Liver (tissue), 9 donors: ENCODE measurements around the gene UBE2U. TPM values are rescaled to one million over a fixed set of nuclear protein-coding genes. Genes with fewer than 3 reads are reported as not detected.

ENCODE experiments used
- DNase-seq: peaks from one replicate; pipeline ENCODE4 v3.0.0-alpha.2; 2017; ENCODE audit warnings: low spot score
- H3K27ac ChIP-seq, 2 donors: one replicate each; pipeline ENCODE4 v1.7.0; 2013; ENCODE audit warnings: inconsistent platforms in 2 of 2, low read length in 2 of 2, control low read depth in 1 of 2, low read depth in 1 of 2, mild to moderate bottlenecking in 1 of 2
- H3K27me3 ChIP-seq, 4 donors: one replicate each; pipeline versions ENCODE4 v1.6.1 to v1.7.0; 2013; ENCODE audit warnings: low read length in 3 of 4, inconsistent platforms in 1 of 4, mild to moderate bottlenecking in 1 of 4, moderate library complexity in 1 of 4; ENCODE audit not compliant: control insufficient read depth in 4 of 4, insufficient read depth in 4 of 4
- H3K36me3 ChIP-seq, 4 donors: one replicate each; pipeline versions ENCODE4 v1.6.1 to v1.7.0; 2013; ENCODE audit warnings: low read length in 3 of 4, mild to moderate bottlenecking in 3 of 4, low read depth in 1 of 4, moderate library complexity in 1 of 4; ENCODE audit not compliant: control insufficient read depth in 4 of 4, insufficient read depth in 3 of 4
- H3K4me1 ChIP-seq, 4 donors: one replicate each; pipeline versions ENCODE4 v1.6.1 to v1.7.0; 2013; ENCODE audit warnings: low read length in 3 of 4, mild to moderate bottlenecking in 3 of 4, moderate library complexity in 1 of 4; ENCODE audit not compliant: control insufficient read depth in 4 of 4, insufficient read depth in 4 of 4
- H3K4me3 ChIP-seq, 3 donors: one replicate each; pipeline versions ENCODE4 v1.6.1 to v1.7.0; 2013; ENCODE audit warnings: low read length in 3 of 3, control low read depth in 1 of 3, low read depth in 1 of 3, mild to moderate bottlenecking in 1 of 3
- H3K9ac ChIP-seq, 2 donors: one replicate each; pipeline ENCODE4 v1.7.0; 2013; ENCODE audit warnings: low read length in 2 of 2, mild to moderate bottlenecking in 2 of 2, moderate library complexity in 2 of 2, control low read depth in 1 of 2, low read depth in 1 of 2
- H3K9me3 ChIP-seq, 4 donors: one replicate each; pipeline versions ENCODE4 v1.6.1 to v1.7.0; 2013; ENCODE audit warnings: low read length in 3 of 4; ENCODE audit not compliant: control insufficient read depth in 4 of 4
- EGR1 ChIP-seq, 2 donors: IDR thresholded peaks; 2 replicates each; pipeline ENCODE4 v1.6.1; 2016 to 2018; ENCODE audit warnings: antibody characterized with exemption in 2 of 2, low read depth in 2 of 2
- FOXA1 ChIP-seq: IDR thresholded peaks from 2 replicates; pipeline ENCODE4 v1.6.1; 2016; ENCODE audit warnings: antibody characterized with exemption
- GABPA ChIP-seq, 2 donors: IDR thresholded peaks in 1 of 2; conservative IDR thresholded peaks in 1 of 2; 2 replicates each; pipeline ENCODE4 v1.6.1; 2016; ENCODE audit warnings: antibody characterized with exemption in 2 of 2, mild to moderate bottlenecking in 1 of 2, moderate library complexity in 1 of 2
- HNF4A ChIP-seq, 2 donors: conservative IDR thresholded peaks; 2 replicates each; pipeline ENCODE4 v1.6.1; 2016; ENCODE audit warnings: antibody characterized with exemption in 2 of 2, mild to moderate bottlenecking in 2 of 2
- HNF4G ChIP-seq: IDR thresholded peaks from 2 replicates; pipeline ENCODE4 v1.6.1; 2016; ENCODE audit warnings: antibody characterized with exemption
- JUND ChIP-seq, 2 donors: IDR thresholded peaks; 2 replicates each; pipeline ENCODE4 v1.6.1; 2016; ENCODE audit warnings: antibody characterized with exemption in 2 of 2
- NR2F2 ChIP-seq: IDR thresholded peaks from 2 replicates; pipeline ENCODE4 v1.6.1; 2016; ENCODE audit warnings: antibody characterized with exemption
- RAD21 ChIP-seq, 2 donors: IDR thresholded peaks; 2 replicates each; pipeline ENCODE4 v1.6.1; 2016; ENCODE audit warnings: antibody characterized with exemption in 2 of 2, mild to moderate bottlenecking in 2 of 2
- RXRA ChIP-seq, 2 donors: IDR thresholded peaks; 2 replicates each; pipeline ENCODE4 v1.6.1; 2017 to 2018; ENCODE audit warnings: antibody characterized with exemption in 2 of 2, mild to moderate bottlenecking in 1 of 2
- SP1 ChIP-seq: IDR thresholded peaks from 2 replicates; pipeline ENCODE4 v1.6.1; 2018; ENCODE audit warnings: antibody characterized with exemption, mild to moderate bottlenecking
- TAF1 ChIP-seq: conservative IDR thresholded peaks from 2 replicates; pipeline ENCODE4 v1.6.1; 2016; ENCODE audit warnings: antibody characterized with exemption, mild to moderate bottlenecking
- YY1 ChIP-seq: IDR thresholded peaks from 2 replicates; pipeline ENCODE4 v1.6.1; 2016; ENCODE audit warnings: antibody characterized with exemption, mild to moderate bottlenecking
- WGBS: extraction: QIAGEN DNeasy Blood & Tissue Kit; methylation state at CpG from one replicate; pipeline ENCODE4 v1.1.7; 2013; 5-methylcytosine and 5-hydroxymethylcytosine counted together
- polyA plus RNA-seq, 2 donors: library from polyadenylated mRNA; stranded (reverse) in 1 of 2; unstranded in 1 of 2; fragments of 200-250 nt in 1 of 2; fragments of >200 nt in 1 of 2; fragmentation: Nextera tagmentation in 1 of 2; extraction: Ambion mirVana in 1 of 2; gene quantifications; one replicate each; pipeline versions ENCODE4 v1.2.1 to v1.2.3, GENCODE V29; 2013 to 2015
- total RNA-seq, 2 donors: library from RNA; depleted of rRNA; stranded (reverse); fragments of >200 nt; gene quantifications; one replicate each; pipeline ENCODE4 v1.2.3, GENCODE V29; 2014
- TF ChIP-seq, protein P1 (sequence below): IDR thresholded peaks from 2 replicates; pipeline ENCODE4 v1.6.1; 2016; ENCODE audit warnings: antibody characterized with exemption, mild to moderate bottlenecking
- TF ChIP-seq, protein P2 (sequence below): IDR thresholded peaks from 2 replicates; pipeline ENCODE4 v1.6.1; 2016; ENCODE audit warnings: antibody characterized with exemption
- TF ChIP-seq, protein P3 (sequence below): IDR thresholded peaks from 2 replicates; pipeline ENCODE4 v1.6.1; 2016; ENCODE audit warnings: antibody characterized with exemption
- TF ChIP-seq, protein P4 (sequence below): fragments of 150-350 bp; IDR thresholded peaks from 2 replicates; pipeline ENCODE4 v1.5.1; 2017; ENCODE audit warnings: improper control_type of control experiment, low read depth, low read length; ENCODE audit not compliant: missing input control
- TF ChIP-seq, protein P5 (sequence below): IDR thresholded peaks from 2 replicates; pipeline ENCODE4 v1.6.1; 2016; ENCODE audit warnings: antibody characterized with exemption
- donor health status: healthy.
- donor health status: healthy.
- donor health status: healthy.
- donor health status: healthy.
- donor health status: healthy.

Gene UBE2U
- total and polyA plus RNA-seq, 4 donors, result not detected

DNA sequence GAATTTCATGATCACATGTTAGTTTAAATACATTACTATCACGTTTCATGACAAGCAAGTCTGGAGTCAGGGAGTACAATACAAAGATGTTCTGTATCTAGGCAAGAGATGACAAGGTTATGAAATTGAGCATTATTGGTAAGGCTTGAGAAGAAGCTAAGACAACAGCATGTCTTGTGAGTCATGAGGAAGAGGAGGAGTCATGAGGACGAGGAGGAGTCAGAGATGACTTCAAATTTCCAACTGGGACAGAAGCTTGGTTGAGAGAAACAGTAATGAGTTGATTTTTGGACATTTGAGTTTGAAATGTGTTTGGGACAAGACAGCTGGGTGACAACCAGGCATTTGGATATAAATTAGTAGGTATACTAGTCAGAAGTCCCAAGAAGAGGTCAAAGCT, 4.3 kb upstream of the UBE2U start (continued):
- TF ChIP-seq, protein P1, sequence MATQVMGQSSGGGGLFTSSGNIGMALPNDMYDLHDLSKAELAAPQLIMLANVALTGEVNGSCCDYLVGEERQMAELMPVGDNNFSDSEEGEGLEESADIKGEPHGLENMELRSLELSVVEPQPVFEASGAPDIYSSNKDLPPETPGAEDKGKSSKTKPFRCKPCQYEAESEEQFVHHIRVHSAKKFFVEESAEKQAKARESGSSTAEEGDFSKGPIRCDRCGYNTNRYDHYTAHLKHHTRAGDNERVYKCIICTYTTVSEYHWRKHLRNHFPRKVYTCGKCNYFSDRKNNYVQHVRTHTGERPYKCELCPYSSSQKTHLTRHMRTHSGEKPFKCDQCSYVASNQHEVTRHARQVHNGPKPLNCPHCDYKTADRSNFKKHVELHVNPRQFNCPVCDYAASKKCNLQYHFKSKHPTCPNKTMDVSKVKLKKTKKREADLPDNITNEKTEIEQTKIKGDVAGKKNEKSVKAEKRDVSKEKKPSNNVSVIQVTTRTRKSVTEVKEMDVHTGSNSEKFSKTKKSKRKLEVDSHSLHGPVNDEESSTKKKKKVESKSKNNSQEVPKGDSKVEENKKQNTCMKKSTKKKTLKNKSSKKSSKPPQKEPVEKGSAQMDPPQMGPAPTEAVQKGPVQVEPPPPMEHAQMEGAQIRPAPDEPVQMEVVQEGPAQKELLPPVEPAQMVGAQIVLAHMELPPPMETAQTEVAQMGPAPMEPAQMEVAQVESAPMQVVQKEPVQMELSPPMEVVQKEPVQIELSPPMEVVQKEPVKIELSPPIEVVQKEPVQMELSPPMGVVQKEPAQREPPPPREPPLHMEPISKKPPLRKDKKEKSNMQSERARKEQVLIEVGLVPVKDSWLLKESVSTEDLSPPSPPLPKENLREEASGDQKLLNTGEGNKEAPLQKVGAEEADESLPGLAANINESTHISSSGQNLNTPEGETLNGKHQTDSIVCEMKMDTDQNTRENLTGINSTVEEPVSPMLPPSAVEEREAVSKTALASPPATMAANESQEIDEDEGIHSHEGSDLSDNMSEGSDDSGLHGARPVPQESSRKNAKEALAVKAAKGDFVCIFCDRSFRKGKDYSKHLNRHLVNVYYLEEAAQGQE, result no peak
- TF ChIP-seq SP1, result no peak
- TF ChIP-seq YY1, result no peak
- no peak for TF ChIP-seq EGR1 (IDR thresholded peaks at IDR 0.05; ENCODE audit: low read depth in 2 of 2)
- no peak for TF ChIP-seq TAF1
- no peak for TF ChIP-seq JUND (IDR thresholded peaks at IDR 0.05)

DNA sequence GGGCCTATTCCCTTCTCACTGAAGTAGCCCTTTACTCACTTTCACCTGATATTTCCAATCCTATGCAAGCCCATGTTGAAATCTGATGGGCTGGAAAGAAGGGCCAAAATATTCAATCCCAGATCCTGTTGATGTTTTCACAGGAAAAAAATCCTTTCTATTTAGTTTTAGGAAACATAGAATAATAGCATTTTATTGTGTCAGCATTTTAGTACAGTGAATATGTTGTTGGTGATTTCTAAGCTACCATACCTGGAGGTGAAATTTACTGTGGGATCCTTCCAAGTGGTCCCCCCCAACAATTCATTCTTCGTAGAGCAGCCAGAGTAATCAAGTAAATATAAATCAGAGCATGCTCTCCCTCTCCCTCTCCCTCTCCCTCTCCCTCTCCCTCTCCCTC, 3.4 kb upstream of the UBE2U start:
- Histone ChIP-seq H3K4me1 (no peaks in the 10 kb centered on the region), H3K36me3 (no peaks in the 10 kb centered on the region), H3K27ac (no peak overlapping the region), H3K4me3 (no peak overlapping the region), H3K27me3 (peaks cover 0 to 5% (median 0%) of the 10 kb centered on the region in 4 donors), H3K9ac (no peak overlapping the region), H3K9me3 (no peaks in the 10 kb centered on the region)
- TF ChIP-seq FOXA1 (no peak), JUND (IDR thresholded peaks at IDR 0.05) (no peak), RAD21 (IDR thresholded peaks at IDR 0.05) (no peak), GABPA (IDR thresholded peaks at IDR 0.05 in 1 of 2, conservative IDR thresholded peaks at IDR 0.05 in 1 of 2) (no peak), EGR1 (IDR thresholded peaks at IDR 0.05; ENCODE audit: low read depth in 2 of 2) (no peak), TAF1 (no peak), HNF4A (conservative IDR thresholded peaks at IDR 0.05) (no peak), NR2F2 (no peak), HNF4G (no peak), YY1 (no peak), SP1 (no peak), RXRA (IDR thresholded peaks at IDR 0.05) (no peak)
- TF ChIP-seq, protein P2, sequence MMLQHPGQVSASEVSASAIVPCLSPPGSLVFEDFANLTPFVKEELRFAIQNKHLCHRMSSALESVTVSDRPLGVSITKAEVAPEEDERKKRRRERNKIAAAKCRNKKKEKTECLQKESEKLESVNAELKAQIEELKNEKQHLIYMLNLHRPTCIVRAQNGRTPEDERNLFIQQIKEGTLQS, result no peak
- TF ChIP-seq, protein P3, sequence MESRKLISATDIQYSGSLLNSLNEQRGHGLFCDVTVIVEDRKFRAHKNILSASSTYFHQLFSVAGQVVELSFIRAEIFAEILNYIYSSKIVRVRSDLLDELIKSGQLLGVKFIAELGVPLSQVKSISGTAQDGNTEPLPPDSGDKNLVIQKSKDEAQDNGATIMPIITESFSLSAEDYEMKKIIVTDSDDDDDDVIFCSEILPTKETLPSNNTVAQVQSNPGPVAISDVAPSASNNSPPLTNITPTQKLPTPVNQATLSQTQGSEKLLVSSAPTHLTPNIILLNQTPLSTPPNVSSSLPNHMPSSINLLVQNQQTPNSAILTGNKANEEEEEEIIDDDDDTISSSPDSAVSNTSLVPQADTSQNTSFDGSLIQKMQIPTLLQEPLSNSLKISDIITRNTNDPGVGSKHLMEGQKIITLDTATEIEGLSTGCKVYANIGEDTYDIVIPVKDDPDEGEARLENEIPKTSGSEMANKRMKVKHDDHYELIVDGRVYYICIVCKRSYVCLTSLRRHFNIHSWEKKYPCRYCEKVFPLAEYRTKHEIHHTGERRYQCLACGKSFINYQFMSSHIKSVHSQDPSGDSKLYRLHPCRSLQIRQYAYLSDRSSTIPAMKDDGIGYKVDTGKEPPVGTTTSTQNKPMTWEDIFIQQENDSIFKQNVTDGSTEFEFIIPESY, result no peak
- TF ChIP-seq, protein P1, result no peak
- TF ChIP-seq, protein P4, sequence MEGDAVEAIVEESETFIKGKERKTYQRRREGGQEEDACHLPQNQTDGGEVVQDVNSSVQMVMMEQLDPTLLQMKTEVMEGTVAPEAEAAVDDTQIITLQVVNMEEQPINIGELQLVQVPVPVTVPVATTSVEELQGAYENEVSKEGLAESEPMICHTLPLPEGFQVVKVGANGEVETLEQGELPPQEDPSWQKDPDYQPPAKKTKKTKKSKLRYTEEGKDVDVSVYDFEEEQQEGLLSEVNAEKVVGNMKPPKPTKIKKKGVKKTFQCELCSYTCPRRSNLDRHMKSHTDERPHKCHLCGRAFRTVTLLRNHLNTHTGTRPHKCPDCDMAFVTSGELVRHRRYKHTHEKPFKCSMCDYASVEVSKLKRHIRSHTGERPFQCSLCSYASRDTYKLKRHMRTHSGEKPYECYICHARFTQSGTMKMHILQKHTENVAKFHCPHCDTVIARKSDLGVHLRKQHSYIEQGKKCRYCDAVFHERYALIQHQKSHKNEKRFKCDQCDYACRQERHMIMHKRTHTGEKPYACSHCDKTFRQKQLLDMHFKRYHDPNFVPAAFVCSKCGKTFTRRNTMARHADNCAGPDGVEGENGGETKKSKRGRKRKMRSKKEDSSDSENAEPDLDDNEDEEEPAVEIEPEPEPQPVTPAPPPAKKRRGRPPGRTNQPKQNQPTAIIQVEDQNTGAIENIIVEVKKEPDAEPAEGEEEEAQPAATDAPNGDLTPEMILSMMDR, result no peak
- TF ChIP-seq, protein P5, sequence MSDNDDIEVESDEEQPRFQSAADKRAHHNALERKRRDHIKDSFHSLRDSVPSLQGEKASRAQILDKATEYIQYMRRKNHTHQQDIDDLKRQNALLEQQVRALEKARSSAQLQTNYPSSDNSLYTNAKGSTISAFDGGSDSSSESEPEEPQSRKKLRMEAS, result no peak
- no peak for DNase-seq
- WGBS, result 93% methylated on average over 1 of the region's 1 CpG
